Breast epithelium (tissue), 3 donors: ENCODE data around the gene GCA.

Experiments used
- POLR2A ChIP-seq: fragments of 450-650 bp; IDR thresholded peaks from one replicate; pipeline ENCODE4 v1.6.1; 2016; ENCODE audit warnings: antibody characterized with exemption, mild to moderate bottlenecking, moderate library complexity
- TF ChIP-seq, protein P1 (sequence below), 3 donors: fragments of 450-650 bp; IDR thresholded peaks; one replicate each; pipeline ENCODE4 v1.5.1; 2016 to 2017; ENCODE audit warnings: antibody characterized with exemption in 3 of 3, mild to moderate bottlenecking in 3 of 3, moderate library complexity in 3 of 3

DNA sequence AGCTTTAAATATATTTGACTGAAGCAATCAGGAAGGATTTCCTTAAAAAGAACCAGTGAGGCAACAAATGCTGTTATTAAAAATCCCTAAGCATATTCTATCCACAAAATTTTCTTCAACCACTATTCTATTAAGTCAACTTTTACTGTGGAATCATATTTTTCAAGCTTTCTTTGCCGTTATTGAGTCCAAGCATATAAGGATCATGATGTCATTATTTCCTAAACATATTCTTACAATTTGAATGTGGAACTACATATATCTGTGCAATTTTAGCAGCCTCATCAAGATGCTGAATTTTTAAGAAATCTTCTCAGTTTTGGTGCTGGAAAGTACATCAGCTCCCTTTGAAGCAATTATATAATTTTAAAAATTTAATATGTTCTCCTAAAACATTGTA lies 31.1 kb upstream of the GCA start:
- TF ChIP-seq, protein P1, sequence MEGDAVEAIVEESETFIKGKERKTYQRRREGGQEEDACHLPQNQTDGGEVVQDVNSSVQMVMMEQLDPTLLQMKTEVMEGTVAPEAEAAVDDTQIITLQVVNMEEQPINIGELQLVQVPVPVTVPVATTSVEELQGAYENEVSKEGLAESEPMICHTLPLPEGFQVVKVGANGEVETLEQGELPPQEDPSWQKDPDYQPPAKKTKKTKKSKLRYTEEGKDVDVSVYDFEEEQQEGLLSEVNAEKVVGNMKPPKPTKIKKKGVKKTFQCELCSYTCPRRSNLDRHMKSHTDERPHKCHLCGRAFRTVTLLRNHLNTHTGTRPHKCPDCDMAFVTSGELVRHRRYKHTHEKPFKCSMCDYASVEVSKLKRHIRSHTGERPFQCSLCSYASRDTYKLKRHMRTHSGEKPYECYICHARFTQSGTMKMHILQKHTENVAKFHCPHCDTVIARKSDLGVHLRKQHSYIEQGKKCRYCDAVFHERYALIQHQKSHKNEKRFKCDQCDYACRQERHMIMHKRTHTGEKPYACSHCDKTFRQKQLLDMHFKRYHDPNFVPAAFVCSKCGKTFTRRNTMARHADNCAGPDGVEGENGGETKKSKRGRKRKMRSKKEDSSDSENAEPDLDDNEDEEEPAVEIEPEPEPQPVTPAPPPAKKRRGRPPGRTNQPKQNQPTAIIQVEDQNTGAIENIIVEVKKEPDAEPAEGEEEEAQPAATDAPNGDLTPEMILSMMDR (IDR thresholded peaks at IDR 0.05): no peak
- no peak for TF ChIP-seq POLR2A
